HEK293 (cell line): ENCODE results near the gene ARHGAP28.

ENCODE experiments used
- CTCF ChIA-PET: fragments of 350-600 bp; formaldehyde crosslinking; extraction: SDS; loops from one replicate; lab custom pipeline; 2021; ENCODE audit warnings: antibody characterized with exemption; lab: Yijun Ruan, JAX
- POLR2A ChIA-PET: fragments of 300-600 bp; formaldehyde crosslinking; extraction: SDS; loops from one replicate; lab custom pipeline; 2020; ENCODE audit warnings: antibody characterized with exemption, inconsistent platforms; lab: Yijun Ruan, JAX
- H3K27ac ChIP-seq: fragments of 200-500 bp; sonication (Bioruptor generic); 2 replicates; pipeline ENCODE4 v1.5.1; 2014; ENCODE audit warnings: low read depth, low read length, control low read depth, inconsistent platforms; ENCODE audit errors: extremely low read depth
- H3K36me3 ChIP-seq, 2 experiments: fragments of 200-500 bp in 1 of 2; sonication (Bioruptor generic) in 1 of 2; 1 replicate in 1 of 2; 2 replicates in 1 of 2; pipeline ENCODE4 v1.5.1; 2014 to 2017; ENCODE audit warnings: inconsistent platforms in 2 of 2, low read length in 2 of 2; ENCODE audit not compliant: control insufficient read depth in 2 of 2, insufficient read depth in 1 of 2
- H3K4me1 ChIP-seq: fragments of 200-500 bp; sonication (Bioruptor generic); 2 replicates; pipeline ENCODE4 v1.5.1; 2014; ENCODE audit warnings: mild to moderate bottlenecking, low read length, inconsistent platforms; ENCODE audit not compliant: control insufficient read depth, insufficient read depth
- H3K4me3 ChIP-seq: 2 replicates; pipeline ENCODE4 v1.5.1; 2011; ENCODE audit warnings: low read depth, mild to moderate bottlenecking, control low read depth, low read length, moderate library complexity
- H3K9me3 ChIP-seq: fragments of 200-500 bp; sonication (Bioruptor generic); 2 replicates; pipeline ENCODE4 v1.5.1; 2014; ENCODE audit warnings: low read depth, low read length, inconsistent platforms; ENCODE audit not compliant: control insufficient read depth, insufficient read depth
- GLIS1 ChIP-seq: fragments of 450-650 bp; formaldehyde crosslinking; IDR thresholded peaks from 2 replicates; pipeline ENCODE4 v1.5.1; 2016; ENCODE audit warnings: missing biosample characterization, missing genetic modification characterization
- GLIS2 ChIP-seq: fragments of 450-650 bp; formaldehyde crosslinking; IDR thresholded peaks from 2 replicates; pipeline ENCODE4 v1.5.1; 2016; ENCODE audit warnings: missing biosample characterization, missing genetic modification characterization
- HOXA7 ChIP-seq: sonication (generic); formaldehyde crosslinking; IDR thresholded peaks from 2 replicates; pipeline ENCODE4 v1.8.1; 2022; ENCODE audit warnings: missing genetic modification reagents, borderline replicate concordance
- PRDM10 ChIP-seq: fragments of 450-650 bp; formaldehyde crosslinking; IDR thresholded peaks from 2 replicates; pipeline ENCODE4 v1.5.1; 2016; ENCODE audit warnings: missing biosample characterization, missing genetic modification characterization
- PRDM2 ChIP-seq: fragments of 450-650 bp; formaldehyde crosslinking; IDR thresholded peaks from 2 replicates; pipeline ENCODE4 v1.5.1; 2016; ENCODE audit warnings: missing biosample characterization, missing genetic modification characterization, borderline replicate concordance
- SALL2 ChIP-seq: fragments of 450-650 bp; formaldehyde crosslinking; IDR thresholded peaks from 2 replicates; pipeline ENCODE4 v1.5.0; 2017; ENCODE audit warnings: missing biosample characterization, mild to moderate bottlenecking, missing genetic modification characterization, borderline replicate concordance
- WT1 ChIP-seq: fragments of 450-650 bp; formaldehyde crosslinking; IDR thresholded peaks from 2 replicates; pipeline ENCODE4 v1.5.1; 2016; ENCODE audit warnings: missing biosample characterization, missing genetic modification characterization
- ZBTB10 ChIP-seq: fragments of 450-650 bp; formaldehyde crosslinking; IDR thresholded peaks from 2 replicates; pipeline ENCODE4 v1.5.1; 2016; ENCODE audit warnings: missing biosample characterization, missing genetic modification characterization
- ZBTB48 ChIP-seq: fragments of 450-650 bp; formaldehyde crosslinking; IDR thresholded peaks from 2 replicates; pipeline ENCODE4 v1.5.1; 2016; ENCODE audit warnings: missing biosample characterization, missing genetic modification characterization
- ZNF18 ChIP-seq: fragments of 450-650 bp; formaldehyde crosslinking; IDR thresholded peaks from 2 replicates; pipeline ENCODE4 v1.5.1; 2016; ENCODE audit warnings: missing biosample characterization, missing genetic modification characterization
- ZNF184 ChIP-seq: fragments of 450-650 bp; IDR thresholded peaks from 2 replicates; pipeline ENCODE4 v1.5.1; 2018; ENCODE audit warnings: missing biosample characterization, mild to moderate bottlenecking, missing genetic modification characterization
- ZNF391 ChIP-seq: fragments of 450-650 bp; formaldehyde crosslinking; IDR thresholded peaks from 2 replicates; pipeline ENCODE4 v1.5.1; 2016; ENCODE audit warnings: low read depth, missing biosample characterization, missing genetic modification characterization, borderline replicate concordance
- ZNF449 ChIP-seq: fragments of 450-650 bp; formaldehyde crosslinking; IDR thresholded peaks from 2 replicates; pipeline ENCODE4 v1.5.1; 2017; ENCODE audit warnings: missing biosample characterization, mild to moderate bottlenecking, missing genetic modification characterization, moderate library complexity
- ZNF473 ChIP-seq: fragments of 450-650 bp; formaldehyde crosslinking; IDR thresholded peaks from 2 replicates; pipeline ENCODE4 v1.5.1; 2017; ENCODE audit warnings: missing biosample characterization, missing genetic modification characterization
- ZNF785 ChIP-seq: fragments of 450-650 bp; formaldehyde crosslinking; IDR thresholded peaks from 2 replicates; pipeline ENCODE4 v1.5.1; 2016; ENCODE audit warnings: missing biosample characterization, missing genetic modification characterization
- ZNF792 ChIP-seq: fragments of 450-650 bp; formaldehyde crosslinking; IDR thresholded peaks from 2 replicates; pipeline ENCODE4 v1.5.1; 2016; ENCODE audit warnings: missing biosample characterization, missing genetic modification characterization

ARHGAP28 gene

GRCh38 chr18:6819332-6819731, 89.8 kb downstream of the ARHGAP28 start:
- no peak for TF ChIP-seq ZNF792
- no peak for TF ChIP-seq SALL2 (tag by site-specific recombination)
- TF ChIP-seq ZBTB48 (tag by site-specific recombination) = no peak
- no peak for TF ChIP-seq ZNF785 (tag by site-specific recombination)
- TF ChIP-seq ZNF18 (tag by site-specific recombination) = no peak
- TF ChIP-seq ZNF391 (tag by site-specific recombination) = no peak
- no peak for TF ChIP-seq ZNF449
- no peak for TF ChIP-seq WT1 (tag by site-specific recombination)
- no peak for TF ChIP-seq PRDM2 (tag by site-specific recombination)
- no peak for TF ChIP-seq ZBTB10 (tag by site-specific recombination)
- no peak for TF ChIP-seq GLIS2 (tag by site-specific recombination)
- TF ChIP-seq ZNF473 (tag by site-specific recombination) = no peak
- no peak for TF ChIP-seq GLIS1
- TF ChIP-seq PRDM10 (tag by site-specific recombination) = no peak
- no peak for TF ChIP-seq ZNF184 (tag by site-specific recombination)
- TF ChIP-seq HOXA7 (CRISPR knock-in tag) = no peak
- Histone ChIP-seq H3K4me1 (no peaks in the 10 kb centered on the region), H3K36me3 (no peaks in the 10 kb centered on the region), H3K4me3 (no peak overlapping the region), H3K9me3 (no peaks in the 10 kb centered on the region), H3K27ac (no peak overlapping the region)
- CTCF ChIA-PET = interaction anchor here (0.6 to 0.9 kb wide), 2 partner anchors 277 to 1027 kb away, joined by 3 to 4 read pairs; no protein-coding TSS in a partner anchor
- POLR2A ChIA-PET = no interaction called here
